ENCODE measurements around the gene EYS. TPM values are rescaled to one million over a fixed set of nuclear protein-coding genes. Genes with fewer than 3 reads are reported as not detected.
"Not testable (repeated sequence)": the region's sequence is repeated elsewhere in the genome, so short reads cannot be mapped to it uniquely, and the experiment has no call there.

Gene EYS
- total RNA-seq, 1 experiment from 2014 or later = not detected

DNA sequence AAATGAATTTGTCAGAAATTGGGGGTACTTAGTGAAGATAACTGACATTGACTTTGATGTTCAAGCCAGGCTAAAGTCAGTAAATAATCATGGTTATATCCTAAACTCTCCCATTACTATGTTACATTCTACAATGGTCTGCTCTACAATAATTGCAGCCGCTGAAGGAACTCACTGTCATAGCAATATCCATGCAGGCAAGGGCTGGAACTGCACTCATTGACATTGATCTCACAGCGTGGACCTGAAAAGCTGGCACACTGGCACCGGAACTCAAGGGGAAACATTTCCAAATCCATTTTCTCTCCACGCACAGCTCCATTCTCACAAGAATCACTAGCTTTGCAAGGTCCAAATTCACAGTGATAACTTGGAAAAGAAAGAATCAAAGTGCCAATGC lies 702.7 kb downstream of the EYS start:
- H2BK5ac ChIP-seq (ENCODE audit: insufficient read length, low read length) = no peak overlapping the region
- Mint-ChIP-seq H3K9me3 (peaks cover 12 to 18% of the 10 kb centered on the region in 2 experiments), H3K4me1 (peaks cover 9 to 12% of the 10 kb centered on the region in 2 experiments), H3K4me3 (no peak overlapping the region), H3K27me3 (ENCODE audit: low read depth) (no peaks in the 10 kb centered on the region), H3K36me3 (ENCODE audit: insufficient read depth in 1 of 3, low read depth in 3 of 3) (peaks cover 0 to 15% (median 4%) of the 10 kb centered on the region in 3 experiments; a peak in 4 of 7 replicates), H3K27ac (no peak overlapping the region)
- H3K4me2 ChIP-seq (ENCODE audit: insufficient read depth, insufficient read length, low read length) = no peak overlapping the region
- H3K4ac ChIP-seq (ENCODE audit: low read depth, low read length) = no peak overlapping the region
- H3K18ac ChIP-seq (ENCODE audit: insufficient read length, low read depth, low read length) = no peak overlapping the region
- H3K23me2 ChIP-seq (ENCODE audit: insufficient read length, low read depth, low read length, poor library complexity, severe bottlenecking) = no peaks in the 10 kb centered on the region
- H4K91ac ChIP-seq (ENCODE audit: insufficient read length, low read depth, low read length) = no peak overlapping the region
- H2BK120ac ChIP-seq (ENCODE audit: low read depth, low read length, poor library complexity, severe bottlenecking) = no peak overlapping the region
- H3K56ac ChIP-seq (ENCODE audit: insufficient read length, low read depth, low read length) = no peak overlapping the region
- no peak overlapping the region for H4K5ac ChIP-seq (ENCODE audit: insufficient read length, low read depth, low read length)
- no peak overlapping the region for H3K23ac ChIP-seq (ENCODE audit: insufficient read length, low read depth, low read length)
- DNase-seq = no peak
- H3K9me3 ChIP-seq (ENCODE audit: control insufficient read depth, low read depth, low read length) = no peaks in the 10 kb centered on the region
- H4K8ac ChIP-seq (replicated peaks; ENCODE audit: insufficient read length, low read depth, low read length) = no peak overlapping the region
- H3T11ph ChIP-seq (ENCODE audit: low read length) = no peak overlapping the region
- no peak overlapping the region for H2AFZ ChIP-seq (ENCODE audit: low read length)
- no peak for TF ChIP-seq CTCF (conservative IDR thresholded peaks at IDR 0.05)
- no peak overlapping the region for H2AK5ac ChIP-seq (ENCODE audit: insufficient read length, low read length)
- no CpG with 5 or more reads among the region's 4 CpGs for WGBS (ENCODE audit: extremely low coverage, insufficient read length, low lambda C conversion rate)
- H2BK20ac ChIP-seq (ENCODE audit: low read depth, low read length, poor library complexity, severe bottlenecking) = no peak overlapping the region
- no peak overlapping the region for H3K9ac ChIP-seq (ENCODE audit: extremely low read depth, insufficient read length, low read length)
- no peaks in the 10 kb centered on the region for H3K79me1 ChIP-seq (ENCODE audit: insufficient read depth, low read depth, low read length, poor library complexity, severe bottlenecking)
- no peaks in the 10 kb centered on the region for H3K79me2 ChIP-seq (ENCODE audit: insufficient read depth, low read length)
- H2BK15ac ChIP-seq (ENCODE audit: low read depth, low read length) = no peak overlapping the region
- no peaks in the 10 kb centered on the region; the same call in 1 of the 2 replicates for H3K4me1 ChIP-seq (ENCODE audit: insufficient read depth, low read length)
- no peak overlapping the region for H2BK12ac ChIP-seq (ENCODE audit: insufficient read length, low read depth, low read length)
- H3K27me3 ChIP-seq (ENCODE audit: insufficient read depth, low read length) = no peaks in the 10 kb centered on the region
- H4K20me1 ChIP-seq (ENCODE audit: control insufficient read depth, insufficient read depth, insufficient read length) = no peaks in the 10 kb centered on the region
- H3K14ac ChIP-seq (ENCODE audit: insufficient read depth, low read length) = no peak overlapping the region
- H3K27ac ChIP-seq (ENCODE audit: insufficient read length, low read depth, low read length) = no peak overlapping the region

GRCh38 chr6:65002882-65003281 lies 704.1 kb downstream of the EYS start:
- not testable (repeated sequence) for H3K9ac ChIP-seq (ENCODE audit: extremely low read depth, insufficient read length, low read length); H2AFZ ChIP-seq (ENCODE audit: low read length); H3K27me3 ChIP-seq (ENCODE audit: insufficient read depth, low read length); H3K4me1 ChIP-seq (ENCODE audit: insufficient read depth, low read length); H4K8ac ChIP-seq (replicated peaks; ENCODE audit: insufficient read length, low read depth, low read length); H3K14ac ChIP-seq (ENCODE audit: insufficient read depth, low read length); H3K27ac ChIP-seq (ENCODE audit: insufficient read length, low read depth, low read length); H3K4ac ChIP-seq (ENCODE audit: low read depth, low read length); H2BK15ac ChIP-seq (ENCODE audit: low read depth, low read length); H3K23me2 ChIP-seq (ENCODE audit: insufficient read length, low read depth, low read length, poor library complexity, severe bottlenecking); H3K79me1 ChIP-seq (ENCODE audit: insufficient read depth, low read depth, low read length, poor library complexity, severe bottlenecking); H3K27ac Mint-ChIP-seq; H2BK20ac ChIP-seq (ENCODE audit: low read depth, low read length, poor library complexity, severe bottlenecking); H2BK5ac ChIP-seq (ENCODE audit: insufficient read length, low read length); H3K23ac ChIP-seq (ENCODE audit: insufficient read length, low read depth, low read length); H4K91ac ChIP-seq (ENCODE audit: insufficient read length, low read depth, low read length); H3K18ac ChIP-seq (ENCODE audit: insufficient read length, low read depth, low read length); H3K9me3 ChIP-seq (ENCODE audit: control insufficient read depth, low read depth, low read length); H3K4me2 ChIP-seq (ENCODE audit: insufficient read depth, insufficient read length, low read length); H2BK120ac ChIP-seq (ENCODE audit: low read depth, low read length, poor library complexity, severe bottlenecking); H2AK5ac ChIP-seq (ENCODE audit: insufficient read length, low read length); H3K27me3 Mint-ChIP-seq (ENCODE audit: low read depth); H3K79me2 ChIP-seq (ENCODE audit: insufficient read depth, low read length); H3T11ph ChIP-seq (ENCODE audit: low read length); H4K20me1 ChIP-seq (ENCODE audit: control insufficient read depth, insufficient read depth, insufficient read length); H4K5ac ChIP-seq (ENCODE audit: insufficient read length, low read depth, low read length); H2BK12ac ChIP-seq (ENCODE audit: insufficient read length, low read depth, low read length); H3K56ac ChIP-seq (ENCODE audit: insufficient read length, low read depth, low read length); H3K4me3 Mint-ChIP-seq; DNase-seq
- H3K36me3 Mint-ChIP-seq (ENCODE audit: insufficient read depth in 1 of 3, low read depth in 3 of 3) = peaks cover 0 to 15% (median 4%) of the 10 kb centered on the region in 3 experiments; a peak in 4 of 7 replicates
- peaks cover 9 to 14% of the 10 kb centered on the region in 2 experiments for H3K4me1 Mint-ChIP-seq
- WGBS (ENCODE audit: extremely low coverage, insufficient read length, low lambda C conversion rate) = no CpG with 5 or more reads among the region's 4 CpGs
- H3K9me3 Mint-ChIP-seq = peaks cover 12 to 18% of the 10 kb centered on the region in 2 experiments
